HEK293 (cell line): ENCODE measurements around the gene ALPK3.

Experiments
- CTCF ChIA-PET: fragments of 350-600 bp; formaldehyde crosslinking; extraction: SDS; loops from one replicate; lab custom pipeline; 2021; ENCODE audit warnings: antibody characterized with exemption; lab: Yijun Ruan, JAX
- POLR2A ChIA-PET: fragments of 300-600 bp; formaldehyde crosslinking; extraction: SDS; loops from one replicate; lab custom pipeline; 2020; ENCODE audit warnings: antibody characterized with exemption, inconsistent platforms; lab: Yijun Ruan, JAX
- H3K27ac ChIP-seq: fragments of 200-500 bp; sonication (Bioruptor generic); 2 replicates; pipeline ENCODE4 v1.5.1; 2014; ENCODE audit warnings: low read depth, low read length, control low read depth, inconsistent platforms; ENCODE audit errors: extremely low read depth
- H3K36me3 ChIP-seq, 2 experiments: fragments of 200-500 bp in 1 of 2; sonication (Bioruptor generic) in 1 of 2; 1 replicate in 1 of 2; 2 replicates in 1 of 2; pipeline ENCODE4 v1.5.1; 2014 to 2017; ENCODE audit warnings: inconsistent platforms in 2 of 2, low read length in 2 of 2; ENCODE audit not compliant: control insufficient read depth in 2 of 2, insufficient read depth in 1 of 2
- H3K4me1 ChIP-seq: fragments of 200-500 bp; sonication (Bioruptor generic); 2 replicates; pipeline ENCODE4 v1.5.1; 2014; ENCODE audit warnings: mild to moderate bottlenecking, low read length, inconsistent platforms; ENCODE audit not compliant: control insufficient read depth, insufficient read depth
- H3K4me3 ChIP-seq: 2 replicates; pipeline ENCODE4 v1.5.1; 2011; ENCODE audit warnings: low read depth, mild to moderate bottlenecking, control low read depth, low read length, moderate library complexity
- H3K9me3 ChIP-seq: fragments of 200-500 bp; sonication (Bioruptor generic); 2 replicates; pipeline ENCODE4 v1.5.1; 2014; ENCODE audit warnings: low read depth, low read length, inconsistent platforms; ENCODE audit not compliant: control insufficient read depth, insufficient read depth
- PATZ1 ChIP-seq: fragments of 450-650 bp; formaldehyde crosslinking; IDR thresholded peaks from 2 replicates; pipeline ENCODE4 v1.5.1; 2016; ENCODE audit warnings: missing biosample characterization, missing genetic modification characterization
- PRDM1 ChIP-seq: fragments of 450-650 bp; formaldehyde crosslinking; IDR thresholded peaks from 2 replicates; pipeline ENCODE4; 2016; ENCODE audit warnings: missing biosample characterization, missing genetic modification characterization
- SALL2 ChIP-seq: fragments of 450-650 bp; formaldehyde crosslinking; IDR thresholded peaks from 2 replicates; pipeline ENCODE4 v1.5.0; 2017; ENCODE audit warnings: missing biosample characterization, mild to moderate bottlenecking, missing genetic modification characterization, borderline replicate concordance
- SCRT2 ChIP-seq: fragments of 450-650 bp; formaldehyde crosslinking; IDR thresholded peaks from 2 replicates; pipeline ENCODE4 v1.5.1; 2016; ENCODE audit warnings: missing biosample characterization, missing genetic modification characterization
- ZIC2 ChIP-seq: fragments of 450-650 bp; formaldehyde crosslinking; IDR thresholded peaks from 2 replicates; pipeline ENCODE4 v1.5.1; 2016; ENCODE audit warnings: missing biosample characterization, missing genetic modification characterization
- ZNF132 ChIP-seq: fragments of 450-650 bp; formaldehyde crosslinking; IDR thresholded peaks from 2 replicates; pipeline ENCODE4 v1.5.1; 2017; ENCODE audit warnings: missing biosample characterization, missing genetic modification characterization, borderline replicate concordance
- ZNF48 ChIP-seq: fragments of 450-650 bp; formaldehyde crosslinking; IDR thresholded peaks from 2 replicates; pipeline ENCODE4 v1.5.1; 2016; ENCODE audit warnings: missing biosample characterization, missing genetic modification characterization
- ZNF600 ChIP-seq: fragments of 450-650 bp; formaldehyde crosslinking; IDR thresholded peaks from 2 replicates; pipeline ENCODE4 v1.5.1; 2016; ENCODE audit warnings: missing biosample characterization, missing genetic modification characterization
- ZNF658 ChIP-seq: fragments of 450-650 bp; formaldehyde crosslinking; IDR thresholded peaks from 2 replicates; pipeline ENCODE4; 2016; ENCODE audit warnings: missing biosample characterization, missing genetic modification characterization
- ZNF747 ChIP-seq: fragments of 450-650 bp; formaldehyde crosslinking; IDR thresholded peaks from 2 replicates; pipeline ENCODE4 v1.5.1; 2016; ENCODE audit warnings: missing biosample characterization, missing genetic modification characterization
- TF ChIP-seq, protein P1 (sequence below): fragments of 450-650 bp; formaldehyde crosslinking; conservative IDR thresholded peaks from 2 replicates; pipeline ENCODE4 v1.5.1; 2016; ENCODE audit warnings: low read depth, missing biosample characterization, missing genetic modification characterization
- TF ChIP-seq, protein P2 (sequence below): fragments of 450-650 bp; formaldehyde crosslinking; IDR thresholded peaks from 2 replicates; pipeline ENCODE4 v1.5.1; 2016; ENCODE audit warnings: missing biosample characterization, missing genetic modification characterization

The ALPK3 gene

GRCh38 chr15:84909782-84910181 lies 92.6 kb downstream of the ALPK3 start:
- ChIA-PET POLR2A (no interaction called here), CTCF (interaction anchor here (0.6 to 1.1 kb wide), 5 partner anchors 15 to 202 kb away, joined by 3 to 5 read pairs (median 4); no protein-coding TSS in a partner anchor)
- Histone ChIP-seq H3K27ac (no peak overlapping the region), H3K4me3 (no peak overlapping the region), H3K36me3 (no peaks in the 10 kb centered on the region), H3K4me1 (peaks cover 13% of the 10 kb centered on the region), H3K9me3 (no peaks in the 10 kb centered on the region)
- TF ChIP-seq ZNF747 (tag by site-specific recombination) (no peak), ZNF658 (tag by site-specific recombination) (no peak)
- TF ChIP-seq, protein P1, sequence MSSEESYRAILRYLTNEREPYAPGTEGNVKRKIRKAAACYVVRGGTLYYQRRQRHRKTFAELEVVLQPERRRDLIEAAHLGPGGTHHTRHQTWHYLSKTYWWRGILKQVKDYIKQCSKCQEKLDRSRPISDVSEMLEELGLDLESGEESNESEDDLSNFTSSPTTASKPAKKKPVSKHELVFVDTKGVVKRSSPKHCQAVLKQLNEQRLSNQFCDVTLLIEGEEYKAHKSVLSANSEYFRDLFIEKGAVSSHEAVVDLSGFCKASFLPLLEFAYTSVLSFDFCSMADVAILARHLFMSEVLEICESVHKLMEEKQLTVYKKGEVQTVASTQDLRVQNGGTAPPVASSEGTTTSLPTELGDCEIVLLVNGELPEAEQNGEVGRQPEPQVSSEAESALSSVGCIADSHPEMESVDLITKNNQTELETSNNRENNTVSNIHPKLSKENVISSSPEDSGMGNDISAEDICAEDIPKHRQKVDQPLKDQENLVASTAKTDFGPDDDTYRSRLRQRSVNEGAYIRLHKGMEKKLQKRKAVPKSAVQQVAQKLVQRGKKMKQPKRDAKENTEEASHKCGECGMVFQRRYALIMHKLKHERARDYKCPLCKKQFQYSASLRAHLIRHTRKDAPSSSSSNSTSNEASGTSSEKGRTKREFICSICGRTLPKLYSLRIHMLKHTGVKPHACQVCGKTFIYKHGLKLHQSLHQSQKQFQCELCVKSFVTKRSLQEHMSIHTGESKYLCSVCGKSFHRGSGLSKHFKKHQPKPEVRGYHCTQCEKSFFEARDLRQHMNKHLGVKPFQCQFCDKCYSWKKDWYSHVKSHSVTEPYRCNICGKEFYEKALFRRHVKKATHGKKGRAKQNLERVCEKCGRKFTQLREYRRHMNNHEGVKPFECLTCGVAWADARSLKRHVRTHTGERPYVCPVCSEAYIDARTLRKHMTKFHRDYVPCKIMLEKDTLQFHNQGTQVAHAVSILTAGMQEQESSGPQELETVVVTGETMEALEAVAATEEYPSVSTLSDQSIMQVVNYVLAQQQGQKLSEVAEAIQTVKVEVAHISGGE = no peak
- TF ChIP-seq, all 188 proteins: peak for 0

DNA sequence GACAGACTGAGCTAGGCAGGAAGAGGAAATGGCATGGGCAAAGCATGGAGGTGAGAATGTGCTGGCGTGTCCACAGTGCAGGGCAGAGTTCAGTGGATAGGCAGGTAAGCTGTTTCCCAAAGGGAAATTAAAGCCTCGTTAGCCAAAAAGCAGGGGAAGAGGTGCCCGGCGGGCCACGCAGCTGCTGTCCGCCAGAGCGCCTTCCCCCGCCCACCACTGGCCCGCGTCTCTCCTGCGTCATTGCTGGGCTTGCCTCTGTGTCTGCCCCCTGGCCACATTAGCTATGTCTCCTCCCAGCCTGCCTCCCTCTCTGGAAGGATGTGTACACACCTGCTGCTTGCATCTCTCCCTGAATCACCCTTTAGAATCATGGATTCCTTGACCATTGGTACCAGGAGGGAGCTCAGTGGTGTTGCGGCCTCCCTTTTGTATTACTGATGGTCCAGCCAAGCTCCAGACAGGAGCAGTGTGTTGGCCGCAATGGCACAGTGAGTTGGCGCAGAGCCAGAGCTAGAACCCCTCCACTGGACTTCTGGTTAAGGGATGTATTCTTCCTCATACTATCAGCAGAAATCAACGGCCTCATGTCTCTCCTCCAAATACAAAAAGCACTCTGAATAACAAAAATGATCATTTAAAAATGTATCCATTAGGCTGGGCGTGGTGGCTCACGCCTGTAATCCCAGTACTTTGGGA lies 93.9 kb downstream of the ALPK3 start:
- Histone ChIP-seq H3K4me1 (peaks cover 18% of the 10 kb centered on the region), H3K9me3 (no peaks in the 10 kb centered on the region), H3K27ac (no peak overlapping the region), H3K36me3 (no peaks in the 10 kb centered on the region)
- no peak for TF ChIP-seq SCRT2 (tag by site-specific recombination)
- no peak for TF ChIP-seq ZNF132
- TF ChIP-seq ZNF48 (tag by site-specific recombination) = no peak
- no peak for TF ChIP-seq PRDM1 (tag by site-specific recombination)
- TF ChIP-seq, all 188 proteins: peak for 0
- ChIA-PET POLR2A (no interaction called here), CTCF (interaction anchor here (0.6 to 1.0 kb wide), 4 partner anchors 17 to 93 kb away, joined by 3 read pairs; no protein-coding TSS in a partner anchor)
- no peak overlapping the region for H3K4me3 ChIP-seq

GRCh38 chr15:84911879-84912660 lies 94.9 kb downstream of the ALPK3 start:
- peaks cover 18% of the 10 kb centered on the region for H3K4me1 ChIP-seq
- no peaks in the 10 kb centered on the region for H3K36me3 ChIP-seq
- ChIA-PET POLR2A (interaction anchor here (1.0 kb wide), 1 partner anchor 9 kb away, joined by 3 read pairs; no protein-coding TSS in a partner anchor), CTCF (interaction anchor here (0.6 to 1.2 kb wide), 4 partner anchors 9 to 254 kb away, joined by 3 to 9 read pairs (median 4); partner anchors contain the start of gene NMB)
- peak overlapping the region; percentile 55; the same call in 1 of the 2 replicates for H3K27ac ChIP-seq
- no peaks in the 10 kb centered on the region for H3K9me3 ChIP-seq
- no peak overlapping the region for H3K4me3 ChIP-seq
- TF ChIP-seq ZNF600 = peak; percentile 28; the same call in 1 of the 2 replicates
- TF ChIP-seq ZIC2 (tag by site-specific recombination) = peak; percentile 26; the same call in 1 of the 2 replicates
- TF ChIP-seq, protein P2, sequence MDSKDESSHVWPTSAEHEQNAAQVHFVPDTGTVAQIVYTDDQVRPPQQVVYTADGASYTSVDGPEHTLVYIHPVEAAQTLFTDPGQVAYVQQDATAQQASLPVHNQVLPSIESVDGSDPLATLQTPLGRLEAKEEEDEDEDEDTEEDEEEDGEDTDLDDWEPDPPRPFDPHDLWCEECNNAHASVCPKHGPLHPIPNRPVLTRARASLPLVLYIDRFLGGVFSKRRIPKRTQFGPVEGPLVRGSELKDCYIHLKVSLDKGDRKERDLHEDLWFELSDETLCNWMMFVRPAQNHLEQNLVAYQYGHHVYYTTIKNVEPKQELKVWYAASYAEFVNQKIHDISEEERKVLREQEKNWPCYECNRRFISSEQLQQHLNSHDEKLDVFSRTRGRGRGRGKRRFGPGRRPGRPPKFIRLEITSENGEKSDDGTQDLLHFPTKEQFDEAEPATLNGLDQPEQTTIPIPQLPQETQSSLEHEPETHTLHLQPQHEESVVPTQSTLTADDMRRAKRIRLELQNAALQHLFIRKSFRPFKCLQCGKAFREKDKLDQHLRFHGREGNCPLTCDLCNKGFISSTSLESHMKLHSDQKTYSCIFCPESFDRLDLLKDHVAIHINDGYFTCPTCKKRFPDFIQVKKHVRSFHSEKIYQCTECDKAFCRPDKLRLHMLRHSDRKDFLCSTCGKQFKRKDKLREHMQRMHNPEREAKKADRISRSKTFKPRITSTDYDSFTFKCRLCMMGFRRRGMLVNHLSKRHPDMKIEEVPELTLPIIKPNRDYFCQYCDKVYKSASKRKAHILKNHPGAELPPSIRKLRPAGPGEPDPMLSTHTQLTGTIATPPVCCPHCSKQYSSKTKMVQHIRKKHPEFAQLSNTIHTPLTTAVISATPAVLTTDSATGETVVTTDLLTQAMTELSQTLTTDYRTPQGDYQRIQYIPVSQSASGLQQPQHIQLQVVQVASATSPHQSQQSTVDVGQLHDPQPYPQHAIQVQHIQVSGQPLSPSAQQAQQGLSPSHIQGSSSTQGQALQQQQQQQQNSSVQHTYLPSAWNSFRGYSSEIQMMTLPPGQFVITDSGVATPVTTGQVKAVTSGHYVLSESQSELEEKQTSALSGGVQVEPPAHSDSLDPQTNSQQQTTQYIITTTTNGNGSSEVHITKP = peak; percentile 100
- TF ChIP-seq PATZ1 = no peak
- TF ChIP-seq SALL2 (tag by site-specific recombination) = no peak
